PFSK-1 (cell line): Measurements from ENCODE around the gene A1CF.

Experiments
- FOXP2 ChIP-seq: optimal IDR thresholded peaks from 2 replicates; pipeline ENCODE3; 2011; ENCODE audit warnings: borderline replicate concordance, control low read depth, inconsistent platforms; ENCODE audit not compliant: insufficient read depth; ENCODE audit errors: extremely low read length, extremely low read depth
- POLR2AphosphoS5 ChIP-seq: IDR thresholded peaks from 2 replicates; pipeline ENCODE4 v1.6.1; 2012; ENCODE audit warnings: low read depth, mild to moderate bottlenecking, control low read depth, low read length, moderate library complexity
- SIN3A ChIP-seq: IDR thresholded peaks from 2 replicates; pipeline ENCODE4 v1.6.1; 2012; ENCODE audit warnings: mild to moderate bottlenecking, low read length, moderate library complexity, borderline replicate concordance; ENCODE audit not compliant: insufficient read depth
- TAF1 ChIP-seq: IDR thresholded peaks from 2 replicates; pipeline ENCODE4 v1.6.1; 2012; ENCODE audit warnings: low read length, control low read depth, borderline replicate concordance; ENCODE audit not compliant: insufficient read depth
- TF ChIP-seq, protein P1 (sequence below), 2 experiments: IDR thresholded peaks; 2 replicates each; pipeline versions ENCODE4 v1.6.1 to v1.8.0; 2011 to 2012; ENCODE audit warnings: low read depth in 2 of 2, low read length in 2 of 2, control low read depth in 1 of 2, inconsistent platforms in 1 of 2, mild to moderate bottlenecking in 1 of 2, moderate library complexity in 1 of 2; ENCODE audit not compliant: insufficient read depth in 1 of 2

Gene A1CF

DNA sequence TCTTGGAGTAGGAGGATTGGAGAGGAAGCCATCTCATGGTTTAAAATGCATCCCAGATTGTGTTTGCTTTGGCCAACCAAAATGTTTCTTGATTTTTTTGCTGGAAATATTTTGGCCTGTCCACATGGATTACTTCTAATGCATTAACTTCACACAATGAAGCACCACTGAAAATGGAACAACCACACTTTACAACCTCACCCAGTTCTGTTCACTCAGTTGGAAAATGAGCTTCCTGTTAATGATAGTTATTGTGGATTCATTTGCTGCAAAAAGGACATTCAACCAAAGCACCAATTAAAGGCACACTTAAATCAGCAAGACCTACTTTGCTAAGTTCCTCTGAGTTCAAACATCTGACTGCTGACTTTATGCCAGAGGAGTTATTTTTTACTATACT lies 11.3 kb upstream of the A1CF start:
- no peak for TF ChIP-seq FOXP2
- no peak for TF ChIP-seq SIN3A
- no peak for TF ChIP-seq POLR2AphosphoS5
- no peak for TF ChIP-seq TAF1
- TF ChIP-seq, protein P1, sequence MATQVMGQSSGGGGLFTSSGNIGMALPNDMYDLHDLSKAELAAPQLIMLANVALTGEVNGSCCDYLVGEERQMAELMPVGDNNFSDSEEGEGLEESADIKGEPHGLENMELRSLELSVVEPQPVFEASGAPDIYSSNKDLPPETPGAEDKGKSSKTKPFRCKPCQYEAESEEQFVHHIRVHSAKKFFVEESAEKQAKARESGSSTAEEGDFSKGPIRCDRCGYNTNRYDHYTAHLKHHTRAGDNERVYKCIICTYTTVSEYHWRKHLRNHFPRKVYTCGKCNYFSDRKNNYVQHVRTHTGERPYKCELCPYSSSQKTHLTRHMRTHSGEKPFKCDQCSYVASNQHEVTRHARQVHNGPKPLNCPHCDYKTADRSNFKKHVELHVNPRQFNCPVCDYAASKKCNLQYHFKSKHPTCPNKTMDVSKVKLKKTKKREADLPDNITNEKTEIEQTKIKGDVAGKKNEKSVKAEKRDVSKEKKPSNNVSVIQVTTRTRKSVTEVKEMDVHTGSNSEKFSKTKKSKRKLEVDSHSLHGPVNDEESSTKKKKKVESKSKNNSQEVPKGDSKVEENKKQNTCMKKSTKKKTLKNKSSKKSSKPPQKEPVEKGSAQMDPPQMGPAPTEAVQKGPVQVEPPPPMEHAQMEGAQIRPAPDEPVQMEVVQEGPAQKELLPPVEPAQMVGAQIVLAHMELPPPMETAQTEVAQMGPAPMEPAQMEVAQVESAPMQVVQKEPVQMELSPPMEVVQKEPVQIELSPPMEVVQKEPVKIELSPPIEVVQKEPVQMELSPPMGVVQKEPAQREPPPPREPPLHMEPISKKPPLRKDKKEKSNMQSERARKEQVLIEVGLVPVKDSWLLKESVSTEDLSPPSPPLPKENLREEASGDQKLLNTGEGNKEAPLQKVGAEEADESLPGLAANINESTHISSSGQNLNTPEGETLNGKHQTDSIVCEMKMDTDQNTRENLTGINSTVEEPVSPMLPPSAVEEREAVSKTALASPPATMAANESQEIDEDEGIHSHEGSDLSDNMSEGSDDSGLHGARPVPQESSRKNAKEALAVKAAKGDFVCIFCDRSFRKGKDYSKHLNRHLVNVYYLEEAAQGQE (IDR thresholded peaks at IDR 0.05; ENCODE audit: insufficient read depth in 1 of 2, low read depth in 2 of 2, low read length in 2 of 2), result no peak

GRCh38 chr10:50894312-50894711 lies 8.9 kb upstream of the A1CF start:
- TF ChIP-seq POLR2AphosphoS5, result no peak
- no peak for TF ChIP-seq FOXP2
- TF ChIP-seq TAF1, result no peak
- no peak for TF ChIP-seq SIN3A
- TF ChIP-seq, protein P1 (IDR thresholded peaks at IDR 0.05; ENCODE audit: insufficient read depth in 1 of 2, low read depth in 2 of 2, low read length in 2 of 2), result no peak

DNA sequence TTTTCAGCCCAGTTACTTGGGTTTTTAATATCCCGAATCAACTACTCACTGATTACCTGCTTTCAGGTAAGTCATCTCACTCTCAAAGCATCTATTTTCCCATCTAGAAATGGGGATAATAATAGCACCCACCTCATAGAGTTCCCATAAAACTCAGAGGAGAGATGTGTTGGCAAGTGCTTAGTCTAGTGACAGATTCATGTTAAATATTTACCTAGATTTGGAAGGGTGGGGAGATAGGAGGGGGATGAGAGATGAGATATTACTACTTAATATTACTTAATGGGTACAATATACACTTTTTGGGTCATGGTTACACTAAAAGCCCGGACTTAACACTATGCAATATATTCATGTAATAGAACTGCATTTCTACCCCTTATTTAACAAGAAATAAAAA lies 7.0 kb upstream of the A1CF start:
- TF ChIP-seq, protein P1 (IDR thresholded peaks at IDR 0.05; ENCODE audit: insufficient read depth in 1 of 2, low read depth in 2 of 2, low read length in 2 of 2), result no peak
- no peak for TF ChIP-seq SIN3A
- no peak for TF ChIP-seq TAF1
- no peak for TF ChIP-seq POLR2AphosphoS5
- TF ChIP-seq FOXP2, result no peak

DNA sequence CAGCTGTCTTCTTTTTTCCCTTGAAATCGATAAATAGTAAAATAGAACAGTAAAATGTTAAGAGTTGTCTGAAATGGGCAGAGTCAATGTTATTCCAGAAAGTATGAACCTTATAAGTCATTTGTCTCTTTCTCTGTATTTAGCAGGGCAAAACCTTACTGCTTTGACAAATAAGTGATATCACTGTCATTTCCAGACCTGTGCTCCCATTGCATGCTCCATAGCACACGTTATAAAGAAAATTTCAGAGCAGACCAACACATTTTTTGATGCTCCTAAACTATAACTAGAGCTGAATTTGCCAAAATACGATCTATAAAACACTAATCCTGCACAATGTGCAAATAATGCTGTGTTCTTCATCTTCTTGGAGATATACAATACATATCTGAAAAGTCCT lies 1.1 kb downstream of the A1CF start:
- TF ChIP-seq FOXP2, result no peak
- TF ChIP-seq, protein P1 (IDR thresholded peaks at IDR 0.05; ENCODE audit: insufficient read depth in 1 of 2, low read depth in 2 of 2, low read length in 2 of 2), result no peak
- no peak for TF ChIP-seq TAF1
- TF ChIP-seq POLR2AphosphoS5, result no peak
- no peak for TF ChIP-seq SIN3A

GRCh38 chr10:50883629-50884028 lies 1.8 kb downstream of the A1CF start:
- TF ChIP-seq, protein P1 (IDR thresholded peaks at IDR 0.05; ENCODE audit: insufficient read depth in 1 of 2, low read depth in 2 of 2, low read length in 2 of 2), result no peak
- TF ChIP-seq POLR2AphosphoS5, result no peak
- no peak for TF ChIP-seq SIN3A
- TF ChIP-seq FOXP2, result no peak
- no peak for TF ChIP-seq TAF1
